CD14-positive monocyte (primary cell): Measurements from ENCODE around the gene SPEM1. TPM values are rescaled to one million over a fixed set of nuclear protein-coding genes. Genes with fewer than 3 reads are reported as not detected.

Experiments
- DNase-seq, 3 donors: peaks; one replicate each; pipeline ENCODE4 v3.0.0-alpha.2; 2011 to 2022
- H2AFZ ChIP-seq: 2 replicates; pipeline ENCODE4 v1.6.0; 2012; ENCODE audit warnings: mild to moderate bottlenecking, low read depth, low read length, inconsistent platforms; ENCODE audit not compliant: insufficient read depth, poor library complexity, severe bottlenecking
- H3K27ac ChIP-seq, 2 donors: 1 replicate in 1 of 2; 2 replicates in 1 of 2; pipeline ENCODE4 v1.5.1; 2012 to 2013; ENCODE audit warnings: low read length in 2 of 2, control low read depth in 1 of 2, inconsistent platforms in 1 of 2, low read depth in 1 of 2, mild to moderate bottlenecking in 1 of 2
- H3K27me3 ChIP-seq, 2 donors: one replicate each; pipeline versions ENCODE4 v1.6.0 to v1.6.1; 2011 to 2013; ENCODE audit warnings: low read length in 2 of 2; ENCODE audit not compliant: control insufficient read depth in 2 of 2, insufficient read depth in 2 of 2
- H3K36me3 ChIP-seq, 2 donors: replicated peaks in 1 of 2; 1 replicate in 1 of 2; 2 replicates in 1 of 2; pipeline versions ENCODE4 v1.5.1 to v1.6.1; 2012 to 2013; ENCODE audit warnings: low read length in 2 of 2, control low read depth in 1 of 2, inconsistent platforms in 1 of 2, mild to moderate bottlenecking in 1 of 2; ENCODE audit not compliant: insufficient read depth in 2 of 2, control insufficient read depth in 1 of 2
- H3K4me1 ChIP-seq, 2 donors: 1 replicate in 1 of 2; 2 replicates in 1 of 2; pipeline versions ENCODE4 v1.5.1 to v1.6.1; 2012 to 2013; ENCODE audit warnings: low read length in 2 of 2, control low read depth in 1 of 2, inconsistent platforms in 1 of 2, mild to moderate bottlenecking in 1 of 2, moderate library complexity in 1 of 2; ENCODE audit not compliant: insufficient read depth in 2 of 2, control insufficient read depth in 1 of 2
- H3K4me2 ChIP-seq: replicated peaks from 2 replicates; pipeline ENCODE3; 2012; ENCODE audit warnings: low read length, moderate library complexity, mild to moderate bottlenecking; ENCODE audit not compliant: poor library complexity, severe bottlenecking; ENCODE audit errors: extremely low read depth
- H3K4me3 ChIP-seq, 3 experiments: fragments of 200-600 bp in 1 of 3; sonication (generic) in 1 of 3; replicated peaks in 1 of 3; 1 replicate in 2 of 3; 2 replicates in 1 of 3; pipeline ENCODE4 v1.5.1; 2011 to 2013; ENCODE audit warnings: low read length in 3 of 3, mild to moderate bottlenecking in 3 of 3, control low read depth in 2 of 3, low read depth in 2 of 3, inconsistent platforms in 1 of 3, moderate library complexity in 1 of 3
- H3K79me2 ChIP-seq: 2 replicates; pipeline ENCODE4 v1.6.0; 2012; ENCODE audit warnings: mild to moderate bottlenecking, control low read depth, inconsistent platforms, low read length, moderate library complexity; ENCODE audit not compliant: insufficient read depth
- H3K9ac ChIP-seq: 2 replicates; pipeline ENCODE4 v1.6.0; 2017; ENCODE audit warnings: low read length, mild to moderate bottlenecking; ENCODE audit not compliant: insufficient read depth, poor library complexity, severe bottlenecking
- H3K9me3 ChIP-seq, 2 donors: replicated peaks in 1 of 2; 1 replicate in 1 of 2; 2 replicates in 1 of 2; pipeline versions ENCODE4 v1.5.1 to v1.6.1; 2012 to 2013; ENCODE audit warnings: low read length in 2 of 2, control low read depth in 1 of 2; ENCODE audit not compliant: control insufficient read depth in 1 of 2, insufficient read depth in 1 of 2
- H4K20me1 ChIP-seq: 2 replicates; pipeline ENCODE4 v1.6.0; 2012; ENCODE audit warnings: mild to moderate bottlenecking, low read length, control low read depth, moderate library complexity; ENCODE audit not compliant: insufficient read depth
- H3K27ac Mint-ChIP-seq, 7 donors: one replicate each; pipeline ENCODE4 v1.8.0; 2020; ENCODE audit warnings: mild to moderate bottlenecking in 7 of 7, mixed read lengths in 7 of 7, moderate library complexity in 6 of 7, inconsistent platforms in 2 of 7
- H3K27me3 Mint-ChIP-seq, 3 donors: one replicate each; pipeline ENCODE4 v1.8.0; 2021 to 2022; ENCODE audit warnings: low read depth in 3 of 3, mild to moderate bottlenecking in 3 of 3, mixed read lengths in 3 of 3, moderate library complexity in 3 of 3, inconsistent platforms in 1 of 3
- H3K36me3 Mint-ChIP-seq, 2 donors: one replicate each; pipeline ENCODE4 v1.8.0; 2020; ENCODE audit warnings: mixed read lengths in 2 of 2, inconsistent platforms in 1 of 2, mild to moderate bottlenecking in 1 of 2
- H3K4me1 Mint-ChIP-seq: one replicate; pipeline ENCODE4 v1.8.0; 2020; ENCODE audit warnings: mild to moderate bottlenecking, mixed read lengths
- H3K4me3 Mint-ChIP-seq, 2 donors: one replicate each; pipeline ENCODE4 v1.8.0; 2020; ENCODE audit warnings: mild to moderate bottlenecking in 2 of 2, mixed read lengths in 2 of 2, moderate library complexity in 1 of 2
- H3K9me3 Mint-ChIP-seq, 7 donors: one replicate each; pipeline ENCODE4 v1.8.0; 2020 to 2022; ENCODE audit warnings: mixed read lengths in 7 of 7, mild to moderate bottlenecking in 6 of 7, moderate library complexity in 6 of 7, inconsistent platforms in 2 of 7
- CTCF ChIP-seq: fragments of 200-600 bp; IDR thresholded peaks from one replicate; pipeline ENCODE4 v1.8.0; 2022; ENCODE audit warnings: antibody characterized with exemption, mild to moderate bottlenecking
- WGBS: methylation state at CpG from one replicate; pipeline ENCODE4 v1.1.5; 2013; ENCODE audit warnings: missing lambda C conversion rate; ENCODE audit not compliant: insufficient coverage; 5-methylcytosine and 5-hydroxymethylcytosine counted together
- intact Hi-C, 2 donors: fragments of 100-400 bp; cut with micrococcal nuclease; formaldehyde crosslinking; loops; one replicate each; pipeline versions ENCODE4 v1.15.0 to v1.15.1; 2023
- polyA plus RNA-seq, 3 donors: library from polyadenylated mRNA; depleted of rRNA in 1 of 3; unstranded in 2 of 3; stranded (reverse) in 1 of 3; fragments of 300-500 nt in 2 of 3; fragments of >200 nt in 1 of 3; fragmentation: Illumina TruSeq in 2 of 3; gene quantifications; 1 replicate in 2 of 3; 2 replicates in 1 of 3; pipeline ENCODE4 v1.2.3, GENCODE V29; 2012 to 2021

SPEM1 gene
- polyA plus RNA-seq, 3 donors: not detected

- H3K4me2 ChIP-seq: no peak within 1 kb of the TSS
- Mint-ChIP-seq H3K4me3 (no peak within 1 kb of the TSS), H3K27me3 (peaks cover 0 to 3% (median 2%) of the 10 kb centered on the region in 3 donors), H3K9me3 (no peaks in the 10 kb centered on the region), H3K4me1 (no peaks in the 10 kb centered on the region), H3K36me3 (no peaks in the 10 kb centered on the region), H3K27ac (peak within 1 kb of the TSS in 1 of 7 donors; percentile 31)
- no peak within 1 kb of the TSS for H3K27ac ChIP-seq
- no peaks in the 10 kb centered on the region for H3K36me3 ChIP-seq
- H3K4me1 ChIP-seq: no peaks in the 10 kb centered on the region
- no peak within 1 kb of the TSS for H3K9ac ChIP-seq
- 84% methylated on average over 4 of the region's 5 CpGs for WGBS
- DNase-seq: no peak
- no peaks in the 10 kb centered on the region for H3K27me3 ChIP-seq
- H3K4me3 ChIP-seq: no peak within 1 kb of the TSS
- H2AFZ ChIP-seq: no peak within 1 kb of the TSS
- H3K79me2 ChIP-seq: no peaks in the 10 kb centered on the region
- no peaks in the 10 kb centered on the region for H3K9me3 ChIP-seq
- TF ChIP-seq CTCF: no peak
- no peaks in the 10 kb centered on the region for H4K20me1 ChIP-seq
- intact Hi-C loops: no loop called here
These were observed 8.4 kb downstream of the SPEM1 start, which contains the start of gene SPEM3 for GRCh38 chr17:7428557-7428956. Gene SPEM3, plus strand, starts transcription at chr17:7428857. Its CDS starts 46 bp downstream, at chr17:7428903.

- intact Hi-C loops: loop anchor here in 1 of 2 donors (5.0 to 10.0 kb wide), 3 partner anchors 42 to 255 kb away; partner anchors contain the start of genes SENP3, TP53 and WRAP53
- Histone ChIP-seq H3K27me3 (no peaks in the 10 kb centered on the region), H3K27ac (no peak overlapping the region), H3K4me3 (no peak overlapping the region), H3K79me2 (no peaks in the 10 kb centered on the region), H3K9ac (no peak overlapping the region), H3K9me3 (no peaks in the 10 kb centered on the region), H3K4me2 (no peak overlapping the region), H3K4me1 (peaks cover 0 to 3% of the 10 kb centered on the region in 2 donors), H3K36me3 (no peaks in the 10 kb centered on the region), H4K20me1 (no peaks in the 10 kb centered on the region), H2AFZ (no peak overlapping the region)
- DNase-seq: no peak
- Mint-ChIP-seq H3K4me3 (no peak overlapping the region), H3K9me3 (no peaks in the 10 kb centered on the region), H3K27me3 (peaks cover 0 to 3% (median 0%) of the 10 kb centered on the region in 3 donors), H3K36me3 (no peaks in the 10 kb centered on the region), H3K4me1 (peaks cover under 1% of the 10 kb centered on the region), H3K27ac (no peak overlapping the region)
- TF ChIP-seq CTCF: no peak
- WGBS: 96% methylated on average over 10 of the region's 10 CpGs
These were observed 9.6 kb downstream of the SPEM1 start for GRCh38 chr17:7429722-7430121.
